Measurements from ENCODE around the gene KCNH4. TPM values are rescaled to one million over a fixed set of nuclear protein-coding genes. Genes with fewer than 3 reads are reported as not detected.

Gene KCNH4
- total RNA-seq, 2 donors from 2014 or later, result 0.51 TPM; not detected in 1

DNA sequence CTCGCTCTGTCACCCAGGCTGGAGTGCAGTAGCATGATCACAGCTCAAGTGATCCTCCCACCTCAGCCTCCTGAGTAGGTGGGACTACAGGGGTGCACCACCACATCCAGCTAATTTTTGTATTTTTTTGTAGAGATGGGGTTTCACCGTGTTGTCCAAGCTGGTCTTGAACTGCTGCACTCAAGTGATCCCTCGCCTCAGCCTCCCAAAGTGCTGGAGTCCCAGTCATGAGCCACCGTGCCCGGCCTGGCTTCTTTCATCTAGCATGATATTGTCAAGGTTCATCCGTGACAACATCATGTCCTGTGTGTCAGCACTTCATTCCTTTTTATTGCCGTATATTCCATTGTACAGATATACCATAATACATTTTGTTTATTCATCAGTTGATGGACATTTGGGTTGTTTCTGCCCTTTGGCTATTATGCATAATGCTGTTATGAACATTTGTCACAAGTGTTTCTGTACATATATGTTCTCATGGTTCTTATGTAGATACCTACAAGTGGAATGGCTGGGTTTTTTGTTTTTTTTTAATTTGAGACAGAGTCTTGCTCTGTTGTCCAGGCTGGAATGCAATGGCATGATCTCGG is 16.7 kb upstream of the KCNH4 start:
- Histone ChIP-seq H3K4me1 (replicated peaks) (no peaks in the 10 kb centered on the region), H3K27me3 (replicated peaks; ENCODE audit: insufficient read depth) (no peaks in the 10 kb centered on the region), H3K9me3 (no peaks in the 10 kb centered on the region), H3K27ac (no peak overlapping the region), H3K4me3 (no peak overlapping the region), H3K36me3 (peaks cover 0 to 5% of the 10 kb centered on the region in 2 donors)
- DNase-seq (ENCODE audit: low spot score), result no peak
- 92% methylated on average over 8 of the region's 8 CpGs for WGBS
- TF ChIP-seq, protein P1, sequence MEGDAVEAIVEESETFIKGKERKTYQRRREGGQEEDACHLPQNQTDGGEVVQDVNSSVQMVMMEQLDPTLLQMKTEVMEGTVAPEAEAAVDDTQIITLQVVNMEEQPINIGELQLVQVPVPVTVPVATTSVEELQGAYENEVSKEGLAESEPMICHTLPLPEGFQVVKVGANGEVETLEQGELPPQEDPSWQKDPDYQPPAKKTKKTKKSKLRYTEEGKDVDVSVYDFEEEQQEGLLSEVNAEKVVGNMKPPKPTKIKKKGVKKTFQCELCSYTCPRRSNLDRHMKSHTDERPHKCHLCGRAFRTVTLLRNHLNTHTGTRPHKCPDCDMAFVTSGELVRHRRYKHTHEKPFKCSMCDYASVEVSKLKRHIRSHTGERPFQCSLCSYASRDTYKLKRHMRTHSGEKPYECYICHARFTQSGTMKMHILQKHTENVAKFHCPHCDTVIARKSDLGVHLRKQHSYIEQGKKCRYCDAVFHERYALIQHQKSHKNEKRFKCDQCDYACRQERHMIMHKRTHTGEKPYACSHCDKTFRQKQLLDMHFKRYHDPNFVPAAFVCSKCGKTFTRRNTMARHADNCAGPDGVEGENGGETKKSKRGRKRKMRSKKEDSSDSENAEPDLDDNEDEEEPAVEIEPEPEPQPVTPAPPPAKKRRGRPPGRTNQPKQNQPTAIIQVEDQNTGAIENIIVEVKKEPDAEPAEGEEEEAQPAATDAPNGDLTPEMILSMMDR (IDR thresholded peaks at IDR 0.05), result no peak
- TF ChIP-seq POLR2A (IDR thresholded peaks at IDR 0.05) (no peak), POLR2AphosphoS5 (IDR thresholded peaks at IDR 0.05) (no peak)
- intact Hi-C loops (cut with DNase I), result no loop called here

DNA sequence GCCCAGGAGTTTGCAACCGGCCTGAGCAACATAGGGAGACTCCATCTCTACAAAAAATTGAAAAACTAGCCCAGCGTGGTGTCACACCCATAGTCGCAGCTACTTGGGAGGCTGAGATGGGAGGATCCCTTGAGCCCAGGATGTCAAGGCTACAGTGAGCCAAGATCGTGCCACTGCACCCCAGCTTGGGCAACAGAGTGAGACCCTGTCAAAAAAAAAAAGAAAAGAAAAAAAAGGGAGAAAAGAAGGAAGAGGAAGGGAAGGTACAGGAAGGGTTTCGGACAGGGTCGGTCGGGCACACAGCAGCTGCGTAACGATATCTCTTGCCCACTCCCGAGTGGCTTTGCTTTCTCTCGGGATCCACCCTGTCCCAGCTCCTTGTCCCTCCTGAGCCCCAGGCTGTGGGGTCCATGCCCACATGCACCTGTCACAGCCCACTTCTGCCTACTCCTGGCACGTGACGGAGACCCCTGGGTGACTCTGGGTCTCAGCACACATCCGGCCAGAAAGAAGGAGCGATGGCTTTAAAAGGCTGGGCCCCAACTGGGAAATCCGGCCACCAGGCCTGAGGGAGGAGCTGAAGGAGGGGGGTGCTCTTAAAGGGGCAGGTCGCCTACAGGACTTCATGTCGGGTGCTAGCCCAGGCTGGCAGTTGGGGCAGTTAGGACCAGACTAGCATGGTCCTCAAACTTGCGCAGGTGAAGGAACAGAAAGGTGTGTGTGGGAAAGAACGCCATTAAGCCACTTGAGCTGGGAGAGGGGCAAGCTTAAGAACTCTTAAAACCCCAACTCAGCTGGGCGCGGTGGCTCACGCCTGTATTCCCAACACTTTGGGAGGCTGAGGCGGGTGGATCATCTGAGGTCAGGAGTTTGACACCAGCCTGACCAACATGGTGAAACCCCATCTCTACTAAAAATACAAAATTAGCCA is 13.3 kb upstream of the KCNH4 start, which contains the start of gene GHDC:
GHDC (minus strand) TSS at position 526 of the 931 bp plus-strand sequence. CDS start 913 bp downstream, outside the sequence.
- intact Hi-C loops (cut with DNase I), result no loop called here
- peak within 1 kb of the TSS; percentile 67 to 79 for H3K27ac ChIP-seq
- H3K4me1 ChIP-seq (replicated peaks), result no peaks in the 10 kb centered on the region
- H3K9me3 ChIP-seq, result no peaks in the 10 kb centered on the region
- WGBS, result 23% methylated on average over 24 of the region's 24 CpGs
- no peaks in the 10 kb centered on the region for H3K27me3 ChIP-seq (replicated peaks; ENCODE audit: insufficient read depth)
- no peaks in the 10 kb centered on the region for H3K36me3 ChIP-seq
- H3K4me3 ChIP-seq, result peak within 1 kb of the TSS; percentile 50 to 77
- TF ChIP-seq POLR2AphosphoS5 (IDR thresholded peaks at IDR 0.05), result peak; percentile 92
- TF ChIP-seq, protein P1 (IDR thresholded peaks at IDR 0.05), result peak in 2 of 4 experiments; percentile 24 to 38
- peak; percentile 19 for TF ChIP-seq POLR2A (IDR thresholded peaks at IDR 0.05)
- DNase-seq (ENCODE audit: low spot score), result peak; percentile 84

DNA sequence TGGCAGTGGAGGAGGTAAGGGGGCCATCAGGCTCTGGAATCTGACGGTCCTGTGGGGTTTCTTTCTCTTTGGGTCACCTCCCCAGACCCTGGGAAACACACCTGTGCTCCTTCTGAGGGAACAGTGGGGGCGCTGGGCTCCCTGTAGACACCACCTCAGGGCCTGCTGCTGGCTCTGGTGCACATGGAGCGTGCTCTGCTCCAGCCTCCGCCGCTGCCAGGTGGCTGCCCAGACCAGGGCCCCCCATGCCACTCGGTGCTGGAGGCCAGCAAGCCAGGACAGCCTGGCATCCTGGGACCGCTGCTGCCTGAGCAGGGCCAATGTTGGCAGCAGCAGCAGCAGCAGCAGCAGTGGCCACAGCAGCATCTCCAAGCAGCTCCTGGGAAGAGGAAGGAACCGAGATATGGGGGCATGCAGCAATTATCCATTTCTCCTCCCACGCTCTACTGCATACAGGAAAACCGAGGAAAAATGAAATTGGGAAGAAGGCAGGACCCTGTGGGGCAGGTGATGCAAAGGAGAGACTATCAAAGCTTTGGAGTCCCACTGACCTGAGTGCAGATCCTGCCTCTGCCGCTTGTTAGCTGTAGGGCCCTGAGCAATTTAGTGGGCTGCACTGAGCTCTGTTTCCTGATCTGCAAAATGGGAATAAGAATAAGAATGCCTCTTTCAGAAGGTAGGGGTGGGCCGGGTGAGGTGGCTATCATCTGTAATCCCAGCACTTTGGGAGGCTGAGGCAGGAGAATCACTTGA is 12.4 kb upstream of the KCNH4 start:
- H3K36me3 ChIP-seq, result no peaks in the 10 kb centered on the region
- H3K4me1 ChIP-seq (replicated peaks), result no peaks in the 10 kb centered on the region
- TF ChIP-seq POLR2AphosphoS5 (IDR thresholded peaks at IDR 0.05) (no peak), POLR2A (IDR thresholded peaks at IDR 0.05) (no peak)
- 78% methylated on average over 12 of the region's 12 CpGs for WGBS
- DNase-seq (ENCODE audit: low spot score), result no peak
- H3K27me3 ChIP-seq (replicated peaks; ENCODE audit: insufficient read depth), result no peaks in the 10 kb centered on the region
- peak overlapping the region; percentile 67 to 79 for H3K27ac ChIP-seq
- no peaks in the 10 kb centered on the region for H3K9me3 ChIP-seq
- intact Hi-C loops (cut with DNase I), result no loop called here
- peak overlapping the region; percentile 50 to 77 for H3K4me3 ChIP-seq

DNA sequence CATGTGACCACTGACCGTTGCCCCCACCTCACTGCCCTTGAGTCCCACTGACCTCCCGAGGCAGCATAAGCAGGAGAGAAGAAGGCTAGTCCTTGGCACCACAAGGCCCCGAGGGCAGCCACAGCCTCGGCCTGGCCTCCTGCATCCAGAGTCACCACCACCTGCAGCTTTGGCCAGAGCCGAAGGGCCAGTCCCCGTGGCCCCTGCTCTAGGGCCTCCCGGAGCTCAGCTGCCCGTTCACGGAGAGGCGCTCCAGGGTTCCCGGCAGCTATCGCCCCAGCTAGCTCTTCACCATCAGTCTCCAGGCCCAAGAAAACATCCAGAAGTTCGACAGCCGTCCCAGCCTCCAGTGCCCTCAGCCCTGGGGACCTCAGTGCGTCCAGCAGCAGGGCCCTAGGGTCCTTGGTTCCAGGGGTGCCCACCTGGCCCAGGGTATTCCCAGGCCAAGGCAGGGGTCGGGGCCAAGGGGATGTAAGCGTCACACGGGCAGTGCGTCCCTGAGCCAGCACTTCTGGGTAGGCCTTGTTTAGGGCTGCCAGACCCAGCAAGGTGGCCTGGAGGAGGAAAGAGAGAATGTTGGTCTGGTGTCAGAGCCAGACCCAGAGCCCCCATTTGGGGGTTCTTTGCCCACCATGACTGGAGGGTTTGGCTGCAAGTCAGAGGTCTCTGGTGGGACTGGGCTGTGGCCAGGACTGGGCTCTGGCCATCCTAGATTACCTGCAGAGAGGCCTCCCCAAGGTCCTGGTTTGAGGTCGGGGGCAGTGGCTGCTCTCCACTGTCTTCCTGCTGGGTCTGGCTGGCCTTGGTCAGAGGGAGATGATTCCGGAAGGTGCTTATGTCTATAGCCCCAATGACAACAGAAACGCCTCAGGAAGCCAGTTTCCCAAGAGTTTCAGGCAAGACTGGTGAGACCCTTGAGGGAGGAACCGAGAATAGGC is 11.5 kb upstream of the KCNH4 start:
- Histone ChIP-seq H3K9me3 (no peaks in the 10 kb centered on the region), H3K4me3 (no peak overlapping the region), H3K27me3 (replicated peaks; ENCODE audit: insufficient read depth) (no peaks in the 10 kb centered on the region), H3K4me1 (replicated peaks) (no peaks in the 10 kb centered on the region), H3K27ac (no peak overlapping the region), H3K36me3 (no peaks in the 10 kb centered on the region)
- 94% methylated on average over 23 of the region's 23 CpGs for WGBS
- TF ChIP-seq, protein P1 (IDR thresholded peaks at IDR 0.05), result no peak
- TF ChIP-seq POLR2AphosphoS5 (IDR thresholded peaks at IDR 0.05) (no peak), POLR2A (IDR thresholded peaks at IDR 0.05) (no peak)
- intact Hi-C loops (cut with DNase I), result no loop called here
- DNase-seq (ENCODE audit: low spot score), result no peak
